Measurements from ENCODE around the gene PPARD.
"Not testable (repeated sequence)": the region's sequence is repeated elsewhere in the genome, so short reads cannot be mapped to it uniquely, and the experiment has no call there.

The PPARD gene

DNA sequence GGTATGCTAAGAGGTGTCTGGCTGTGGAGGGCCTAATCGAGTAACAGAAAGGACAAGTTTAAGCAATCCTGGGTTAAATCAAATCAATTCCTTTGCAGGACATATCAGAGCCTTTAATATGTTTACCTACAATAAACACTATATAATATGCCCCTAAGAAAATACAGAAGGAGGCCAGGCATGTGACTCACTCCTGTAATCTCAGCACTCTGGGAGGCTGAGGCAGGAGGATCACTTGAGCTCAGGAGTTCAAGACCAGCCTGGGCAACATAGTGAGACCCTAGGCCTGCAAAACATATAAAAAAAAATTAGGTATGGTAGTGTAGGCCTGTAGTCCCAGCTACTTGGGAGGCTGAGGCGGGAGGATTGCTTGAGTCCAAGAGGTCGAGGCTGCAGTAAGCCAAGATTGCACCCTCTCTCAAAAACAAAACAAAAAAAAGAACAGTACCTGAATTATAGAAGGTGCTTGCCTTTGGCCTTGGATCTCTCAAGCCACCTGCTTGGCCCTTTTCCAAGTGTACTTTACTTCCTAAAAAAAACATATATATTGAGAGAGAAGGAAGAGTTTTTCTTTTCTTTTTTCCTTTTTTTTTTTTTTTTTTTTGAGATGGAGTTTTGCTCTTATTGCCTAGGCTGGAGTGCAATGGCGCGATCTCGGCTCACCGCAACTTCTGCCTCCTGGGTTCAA is 96.2 kb downstream of the PPARD start:
- not testable (repeated sequence) for DNase-seq (ENCODE audit: low spot score)

- no peak for DNase-seq (ENCODE audit: low spot score)
Measured at GRCh38 chr6:35439308-35439707, 97.0 kb downstream of the PPARD start.

GRCh38 chr6:35441205-35441604 is 98.8 kb downstream of the PPARD start:
- DNase-seq (ENCODE audit: low spot score) = no peak

GRCh38 chr6:35441642-35442041 is 99.3 kb downstream of the PPARD start:
- DNase-seq (ENCODE audit: low spot score) = no peak

DNA sequence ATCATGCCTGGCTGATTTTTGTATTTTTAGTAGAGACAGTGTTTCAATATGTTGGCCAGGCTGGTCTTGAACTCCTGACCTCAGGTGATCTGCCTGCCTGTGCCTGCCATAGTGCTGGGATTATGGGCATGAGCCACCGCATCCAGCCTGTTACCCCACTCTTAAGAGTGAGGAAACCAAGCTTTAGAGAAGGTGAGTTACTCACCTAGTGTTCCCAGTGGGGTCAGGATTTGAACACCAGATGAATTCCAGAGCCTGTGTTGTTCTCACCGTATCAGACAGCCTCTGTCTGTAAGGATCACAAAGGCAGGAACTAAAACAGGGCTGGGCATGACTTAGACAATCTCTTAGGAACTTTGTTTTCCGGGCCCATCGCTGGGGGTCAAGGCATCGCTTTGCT is 100.3 kb downstream of the PPARD start:
- DNase-seq (ENCODE audit: low spot score) = no peak

GRCh38 chr6:35443341-35444030 is 101.1 kb downstream of the PPARD start:
- DNase-seq (ENCODE audit: low spot score) = no peak

- no peak for DNase-seq (ENCODE audit: low spot score)
Measured at GRCh38 chr6:35445691-35446090, 103.3 kb downstream of the PPARD start.

DNA sequence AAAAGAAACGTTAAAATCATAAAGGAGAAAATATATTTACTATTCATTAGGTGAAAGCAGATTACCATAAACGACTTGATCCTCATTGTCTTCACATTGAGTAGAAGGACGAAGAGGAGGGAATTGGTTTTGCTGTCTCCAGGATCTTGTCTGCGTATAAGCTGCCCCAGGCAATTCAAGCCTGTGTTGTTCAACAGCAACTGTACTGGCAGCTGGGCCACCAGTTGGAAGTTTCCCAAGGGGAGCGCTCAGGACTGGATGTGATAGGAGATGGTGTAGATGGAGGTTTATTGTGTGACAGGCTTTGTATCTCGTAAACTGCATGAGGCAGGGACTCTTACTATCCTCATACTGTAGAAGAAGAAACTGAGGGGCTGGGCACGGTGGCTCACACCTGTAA is 105.8 kb downstream of the PPARD start:
- DNase-seq (ENCODE audit: low spot score) = no peak

GRCh38 chr6:35449287-35449881 is 107.0 kb downstream of the PPARD start:
- peak; percentile 70 for DNase-seq (ENCODE audit: low spot score)

DNA sequence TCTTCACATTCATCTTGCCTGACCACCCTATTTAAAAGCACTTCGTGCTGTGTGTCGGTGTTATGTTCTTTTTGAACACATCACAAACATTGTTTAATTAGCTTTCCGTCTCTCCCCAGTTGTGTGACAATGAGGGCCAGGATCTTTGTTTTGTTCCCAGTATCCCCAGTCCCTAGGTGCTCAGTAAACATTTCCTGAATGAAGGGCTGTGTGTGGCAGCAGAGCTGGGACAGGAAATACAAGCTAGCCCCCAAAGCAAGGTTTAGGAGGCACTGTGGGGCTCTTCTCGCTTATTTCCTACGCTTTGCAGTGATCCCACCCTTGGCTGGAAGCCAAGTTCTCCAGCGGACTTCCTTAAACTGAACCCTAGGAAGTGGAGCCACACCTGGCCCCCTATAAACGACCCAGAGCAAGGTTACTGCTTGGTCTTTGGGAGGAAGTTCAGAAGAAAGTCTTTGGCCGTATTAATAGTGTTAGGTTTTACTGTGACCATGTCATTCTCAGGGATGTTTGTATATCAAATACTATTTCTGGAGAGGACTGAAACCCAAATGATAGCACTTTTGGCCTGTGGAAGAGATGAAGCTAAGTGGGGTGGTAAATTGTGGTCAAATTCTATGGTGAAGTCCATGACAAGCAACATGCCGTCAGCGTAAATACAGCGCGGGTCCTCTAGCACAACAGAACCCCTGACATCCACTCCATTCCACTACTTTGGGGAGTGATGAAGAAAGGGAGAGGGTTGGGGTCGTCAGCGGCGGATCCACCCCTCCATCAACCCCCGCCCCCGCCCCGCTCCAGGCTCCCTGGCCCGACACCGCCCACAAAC is 109.2 kb downstream of the PPARD start:
- DNase-seq (ENCODE audit: low spot score) = no peak

DNA sequence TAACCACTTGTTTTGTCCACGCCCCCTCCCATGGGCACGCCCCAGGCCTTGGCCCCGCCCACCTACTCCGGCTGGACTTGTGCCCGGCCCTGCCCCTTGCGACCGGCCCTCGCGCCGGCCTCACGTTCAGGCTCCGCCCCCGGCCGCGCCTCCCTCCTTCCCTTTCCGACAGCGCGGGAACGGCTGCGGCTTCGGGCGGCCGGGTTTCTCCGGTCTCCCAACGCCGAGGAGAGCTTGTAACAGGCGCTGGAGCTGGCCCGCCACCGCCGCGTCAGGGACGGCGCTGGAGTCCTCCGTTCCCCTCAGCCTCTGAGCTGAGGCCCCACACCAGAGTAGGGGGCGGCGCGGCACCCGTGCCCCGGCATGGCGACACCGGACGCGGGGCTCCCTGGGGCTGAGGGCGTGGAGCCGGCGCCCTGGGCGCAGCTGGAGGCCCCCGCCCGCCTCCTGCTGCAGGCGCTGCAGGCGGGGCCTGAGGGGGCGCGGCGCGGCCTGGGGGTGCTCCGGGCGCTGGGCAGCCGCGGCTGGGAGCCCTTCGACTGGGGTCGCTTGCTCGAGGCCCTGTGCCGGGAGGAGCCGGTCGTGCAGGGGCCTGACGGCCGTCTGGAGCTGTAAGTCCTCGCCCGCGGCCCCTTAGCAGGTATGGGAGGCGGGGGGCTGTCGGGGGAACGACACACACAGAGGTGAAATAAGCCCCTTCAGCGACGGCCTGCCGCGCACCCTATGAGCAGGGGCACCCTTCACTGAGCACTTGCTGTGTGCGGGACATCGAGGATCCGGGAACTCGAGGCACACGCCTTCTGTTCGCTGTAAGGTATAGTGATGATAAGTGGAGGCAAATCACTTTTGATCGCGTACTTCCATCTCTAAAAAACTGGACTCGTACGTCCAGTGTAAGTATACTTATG is 110.1 kb downstream of the PPARD start, which contains the start of gene FANCE:
Gene FANCE, plus strand, starts transcription at position 156 of the 908 bp plus-strand sequence. Its CDS starts 208 bp downstream, at position 364.
- DNase-seq (ENCODE audit: low spot score) = peak; percentile 94

DNA sequence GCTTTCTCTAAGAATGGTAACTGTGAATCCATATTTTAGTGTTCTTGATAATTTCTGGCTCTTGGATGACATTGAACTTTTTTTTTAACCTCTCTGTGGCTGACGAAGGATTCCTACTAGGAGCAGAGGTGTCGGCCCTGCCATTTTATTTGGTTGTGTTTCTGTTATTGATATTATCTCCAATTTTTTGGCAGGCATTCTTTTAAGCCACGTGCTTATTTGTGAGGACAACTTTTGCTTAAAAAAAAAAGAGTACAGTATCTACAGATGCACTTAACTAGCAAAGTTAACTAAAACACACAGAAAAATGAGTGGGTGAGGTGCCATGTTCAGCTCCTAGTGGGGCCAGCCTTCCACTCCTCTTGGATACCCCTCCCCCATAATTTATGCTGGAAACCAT is 110.9 kb downstream of the PPARD start:
- peak; percentile 50 for DNase-seq (ENCODE audit: low spot score)

DNA sequence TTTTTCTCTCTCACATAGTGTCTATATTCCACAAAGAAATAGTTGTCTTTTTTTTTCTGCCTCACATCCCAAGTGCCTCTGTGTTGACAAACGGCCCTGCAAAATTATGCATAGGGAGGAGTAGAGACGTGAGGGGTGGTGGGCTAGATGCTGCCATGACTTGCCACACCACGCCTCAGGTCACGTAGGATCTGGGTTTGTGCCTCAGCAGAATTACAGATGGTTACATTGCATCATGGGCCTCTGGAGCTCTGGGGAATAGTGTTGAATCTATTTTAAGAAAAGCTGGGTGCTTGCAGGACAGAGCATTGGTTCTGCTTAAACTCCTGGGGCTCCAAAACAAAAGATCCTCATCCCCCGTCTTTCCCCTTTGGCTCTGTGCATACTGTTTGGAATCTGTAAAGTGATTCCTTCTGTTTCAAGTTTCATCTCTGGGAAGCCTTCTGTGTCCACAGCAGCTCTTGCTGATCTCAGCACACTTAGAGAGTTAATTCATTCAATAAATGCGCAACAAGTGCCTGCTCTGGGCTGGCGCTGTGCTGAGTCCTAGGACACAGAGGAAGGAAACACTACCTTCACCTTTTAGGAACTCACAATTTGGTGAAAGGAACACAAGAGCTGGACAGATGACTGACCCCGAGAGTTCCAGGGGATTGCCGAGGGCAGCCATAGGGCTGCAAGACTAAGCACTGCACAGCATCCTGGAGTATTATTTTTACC is 112.2 kb downstream of the PPARD start:
- no peak for DNase-seq (ENCODE audit: low spot score)

- DNase-seq (ENCODE audit: low spot score) = no peak
Measured at GRCh38 chr6:35457907-35458306, 115.5 kb downstream of the PPARD start.

GRCh38 chr6:35461270-35461669 is 118.9 kb downstream of the PPARD start:
- DNase-seq (ENCODE audit: low spot score) = no peak

DNA sequence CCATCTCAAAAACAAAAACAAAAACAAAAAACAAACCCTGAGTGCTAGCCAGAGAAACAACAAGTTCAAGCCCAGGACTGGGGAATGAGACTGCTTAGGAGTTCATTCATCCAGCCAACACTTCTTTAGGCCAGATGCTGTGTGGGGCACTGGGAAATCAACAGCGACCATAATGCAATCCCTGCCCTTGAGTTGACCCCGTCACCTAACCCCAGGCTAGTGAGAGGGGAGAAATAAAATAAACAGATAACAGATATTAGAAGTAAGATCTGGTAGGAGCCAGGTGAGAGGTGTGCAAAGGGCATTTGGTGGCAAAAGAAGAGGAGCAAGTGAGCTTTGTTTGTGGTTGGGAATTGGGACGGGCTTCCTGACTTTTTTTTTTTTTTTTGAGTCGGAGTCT is 120.9 kb downstream of the PPARD start:
- no peak for DNase-seq (ENCODE audit: low spot score)

DNA sequence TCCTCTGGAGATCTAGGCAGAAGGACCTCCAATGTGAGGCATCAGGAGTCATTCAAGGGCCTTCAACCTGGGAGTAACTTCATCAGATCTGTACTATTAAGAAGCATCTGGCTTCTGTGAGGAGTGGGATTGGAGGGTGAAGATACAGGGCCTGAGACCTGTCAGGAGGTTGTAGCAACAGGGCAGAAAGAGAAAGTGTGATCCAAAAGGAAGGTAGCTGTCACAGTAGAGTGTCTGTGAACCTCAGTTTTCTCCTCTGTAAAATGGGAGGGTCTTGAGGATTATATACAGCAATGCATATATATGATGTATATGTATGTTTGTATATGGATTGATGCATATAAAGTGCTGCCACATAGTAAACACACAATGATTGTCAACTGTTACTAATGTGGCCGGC is 123.3 kb downstream of the PPARD start:
- no peak for DNase-seq (ENCODE audit: low spot score)

DNA sequence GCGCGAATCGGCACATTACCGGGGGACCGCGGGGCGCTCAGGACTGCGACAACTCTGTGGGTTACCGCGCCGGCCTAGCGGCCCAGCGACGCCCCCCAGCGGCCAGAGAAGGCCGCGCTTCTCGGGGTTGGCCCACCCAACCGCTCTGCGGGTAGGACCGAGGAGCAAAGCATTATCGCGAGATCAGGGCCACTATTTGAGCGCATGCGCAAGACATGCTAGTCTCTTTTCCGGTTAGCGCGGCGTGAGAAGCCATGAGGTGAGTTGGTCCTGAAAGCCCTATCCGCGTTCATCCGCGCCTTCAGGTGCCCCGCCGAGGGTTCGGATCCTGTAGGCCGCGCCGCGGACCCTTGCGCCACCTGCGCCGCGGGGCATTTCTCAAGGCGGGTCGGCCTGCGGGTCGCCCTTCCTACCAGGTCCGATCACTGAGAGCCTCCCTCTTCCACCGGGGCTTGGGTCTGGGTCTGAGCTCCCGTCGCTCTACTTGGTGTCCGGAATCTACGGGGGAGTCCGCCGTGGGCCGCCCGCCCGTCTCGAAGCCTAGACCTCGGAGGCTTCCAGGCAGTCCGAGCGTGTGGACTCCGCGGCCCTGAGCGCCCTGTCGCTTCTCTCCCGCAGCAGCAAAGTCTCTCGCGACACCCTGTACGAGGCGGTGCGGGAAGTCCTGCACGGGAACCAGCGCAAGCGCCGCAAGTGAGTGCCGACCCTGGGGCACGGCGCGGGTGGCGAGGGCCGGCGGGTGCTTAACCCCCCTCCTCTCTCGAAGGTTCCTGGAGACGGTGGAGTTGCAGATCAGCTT is 126.0 kb downstream of the PPARD start, which contains the start of gene RPL10A:
Gene RPL10A, plus strand, starts transcription at position 221 of the 799 bp plus-strand sequence. Its CDS starts 34 bp downstream, at position 255.
- DNase-seq (ENCODE audit: low spot score) = peak; percentile 98

GRCh38 chr6:35468980-35469750 is 126.8 kb downstream of the PPARD start:
- DNase-seq (ENCODE audit: low spot score) = no peak

Measured in hematopoietic multipotent progenitor cell treated with erythropoietin and hydrocortisone succinate and interleukin-3 and kit ligand, for 17 days (in vitro differentiated cells).